SIG-M5 (cell line): ENCODE data around the gene GASK1A.

ENCODE experiments used
- DNase-seq: peaks from one replicate; lab custom pipeline; 2025; lab: John Stamatoyannopoulos, UW

Gene GASK1A

DNA sequence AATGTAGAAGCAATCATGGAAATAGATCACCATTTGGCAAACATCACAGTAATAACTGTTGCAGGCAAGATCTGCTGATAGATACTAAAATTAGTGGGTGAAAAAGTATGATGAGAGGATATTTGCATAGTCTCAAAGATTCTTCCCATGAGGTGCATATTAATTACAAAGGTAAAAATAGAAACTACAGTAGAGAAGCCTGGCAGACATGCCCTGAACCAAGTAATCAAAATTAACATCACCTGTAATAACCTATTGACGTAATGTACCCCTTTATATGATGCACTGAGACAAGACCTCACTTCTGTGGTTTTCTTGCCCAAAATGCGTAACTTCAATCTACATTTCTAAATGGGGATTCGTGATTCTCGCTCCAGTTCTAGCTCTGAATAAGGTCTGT, 112.4 kb downstream of the GASK1A start:
- no peak for DNase-seq

DNA sequence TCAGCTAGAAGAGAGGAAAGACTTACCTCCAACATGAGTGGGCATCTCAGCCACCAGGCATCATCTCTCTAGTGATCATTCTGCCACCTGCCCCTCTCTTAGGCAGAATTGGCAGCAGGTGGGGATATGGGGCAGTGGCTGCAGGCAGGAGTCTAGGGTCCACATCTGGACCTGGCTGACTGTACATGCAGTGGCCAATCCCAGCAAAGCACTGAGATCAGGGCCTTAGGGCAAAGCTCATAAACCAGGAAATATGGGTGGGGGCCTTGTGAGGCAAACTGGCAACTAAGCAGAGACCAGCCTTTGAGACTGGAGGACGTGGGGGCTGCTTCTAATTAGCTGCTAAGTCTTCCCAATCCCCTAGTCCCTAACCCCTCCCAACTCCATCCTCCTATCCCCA, 113.9 kb downstream of the GASK1A start:
- no peak for DNase-seq

DNA sequence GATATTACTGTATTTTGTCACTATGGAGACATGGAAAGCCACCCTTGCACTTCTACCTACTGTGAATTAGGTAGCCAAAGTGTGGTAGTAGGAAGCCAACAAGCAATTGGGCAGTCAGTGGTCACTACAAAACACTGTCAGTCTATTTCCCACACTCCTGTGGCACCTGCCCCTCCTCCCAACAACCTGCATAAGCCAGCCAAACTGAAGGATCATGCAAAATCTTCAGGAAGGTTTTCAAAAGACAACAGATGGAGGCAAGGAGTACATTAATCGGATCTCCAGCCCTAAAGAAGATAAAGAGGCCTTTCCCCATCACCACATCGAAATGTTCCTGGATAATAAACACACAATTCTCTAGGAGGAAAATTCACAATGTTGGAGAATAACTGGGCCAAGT, 114.9 kb downstream of the GASK1A start:
- no peak for DNase-seq

DNA sequence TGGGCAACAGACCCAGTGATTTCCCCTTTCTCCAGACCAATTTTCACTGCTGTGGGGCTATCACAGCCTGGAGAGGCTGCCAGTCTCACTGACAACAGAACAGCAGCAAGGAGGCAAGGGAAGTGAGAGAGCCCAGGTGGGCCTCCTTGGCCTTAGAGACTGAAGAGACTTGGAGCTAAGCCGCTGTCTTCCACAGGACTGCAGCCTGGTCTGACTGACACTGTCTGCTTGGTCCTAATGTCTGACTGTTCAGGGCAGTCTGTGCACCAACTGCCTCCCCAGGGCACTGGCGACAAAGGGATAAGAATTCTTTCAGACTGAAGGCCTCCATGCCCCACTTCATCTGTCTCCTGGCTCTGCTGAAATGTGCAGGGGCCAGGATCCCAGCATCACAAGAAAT, 115.3 kb downstream of the GASK1A start:
- no peak for DNase-seq

DNA sequence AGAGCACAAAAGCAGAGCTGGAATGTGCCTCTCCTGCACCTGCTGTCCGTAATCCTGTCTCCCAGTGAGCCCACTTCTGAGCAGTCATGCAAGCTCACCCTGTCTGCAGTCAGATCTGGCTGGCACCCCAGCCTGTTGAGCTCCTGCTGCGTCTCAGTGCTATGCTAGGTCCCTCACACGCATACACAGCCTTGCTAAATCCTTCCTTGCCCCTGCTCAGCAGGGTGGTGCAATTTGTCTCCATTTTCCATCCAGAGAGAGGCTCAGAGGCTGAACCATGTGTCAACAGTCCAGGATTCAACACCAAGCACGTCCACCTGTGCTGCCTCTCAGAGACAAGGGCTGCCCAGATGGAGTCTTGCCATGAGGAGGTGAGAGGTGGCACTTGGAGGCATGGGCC, 115.7 kb downstream of the GASK1A start:
- no peak for DNase-seq

DNA sequence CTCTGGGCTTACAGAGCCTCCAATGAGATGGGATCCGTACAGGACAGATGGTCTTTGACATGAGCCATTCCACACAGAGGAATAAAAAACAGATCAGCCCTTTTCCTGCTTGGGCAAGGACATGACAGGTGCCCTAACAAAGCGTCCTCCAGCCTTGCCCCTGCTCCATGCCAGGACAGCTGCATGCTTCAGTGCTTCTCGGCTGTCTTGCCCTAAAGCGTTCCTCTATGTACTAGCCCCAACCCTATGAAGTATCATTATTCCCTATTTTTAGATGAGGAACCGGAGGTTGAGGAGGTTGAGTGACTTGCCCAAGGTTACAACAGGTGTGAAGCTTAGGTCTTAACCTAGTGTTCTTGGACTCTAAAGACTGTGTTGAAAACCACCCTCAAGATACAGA, 116.3 kb downstream of the GASK1A start:
- no peak for DNase-seq

DNA sequence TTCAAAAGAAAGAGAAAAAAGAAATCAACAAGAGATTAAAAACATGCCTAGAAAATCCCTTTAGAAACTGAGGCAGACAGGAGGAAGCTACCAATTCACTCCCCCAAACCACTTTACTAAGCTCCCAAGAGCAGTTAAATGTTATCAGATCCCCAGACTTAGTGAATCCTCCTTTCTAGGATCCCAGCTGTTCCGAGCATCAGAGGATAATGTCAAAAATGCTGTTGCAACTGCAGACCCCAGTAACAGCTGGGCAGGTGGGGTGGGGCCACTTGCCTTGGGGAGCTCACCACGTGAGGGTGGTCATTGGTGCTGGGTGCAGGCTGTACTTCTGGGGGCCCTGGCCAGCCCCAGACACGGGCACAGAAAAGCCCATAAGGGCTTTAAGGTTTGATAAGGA, 117.7 kb downstream of the GASK1A start:
- no peak for DNase-seq

DNA sequence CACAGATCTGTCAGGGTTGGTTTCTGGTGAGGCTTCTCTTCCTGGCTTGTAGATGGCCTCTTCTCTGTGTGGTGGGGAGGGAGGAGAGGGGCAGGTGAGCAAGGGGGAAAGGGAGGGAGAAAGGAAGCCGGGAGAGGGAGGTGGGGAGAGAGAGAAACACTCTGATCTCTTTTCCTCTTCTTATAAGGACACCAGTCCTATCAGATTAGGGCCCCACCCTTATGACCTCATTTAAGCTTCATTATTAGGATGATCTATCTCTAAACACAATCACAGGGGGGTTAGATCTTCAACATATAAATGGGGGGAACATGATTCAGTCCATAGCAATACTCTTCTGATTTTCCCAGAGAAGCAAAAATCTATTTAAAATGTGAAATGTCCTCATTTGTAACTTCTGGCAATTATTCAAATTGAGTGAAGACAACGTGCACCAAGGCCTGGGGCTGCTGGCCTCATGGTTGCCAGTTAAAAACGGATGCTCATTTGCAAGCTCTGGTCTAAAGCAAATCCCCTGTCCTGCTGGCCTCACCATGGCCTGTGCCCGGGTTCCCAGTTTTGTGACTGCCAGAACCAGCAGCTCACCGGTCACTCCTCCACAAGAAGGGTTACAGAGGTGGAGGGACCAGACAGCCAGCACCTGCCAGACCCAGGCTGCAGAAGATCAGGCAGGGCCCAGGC, 118.4 kb downstream of the GASK1A start:
- DNase-seq = no peak

DNA sequence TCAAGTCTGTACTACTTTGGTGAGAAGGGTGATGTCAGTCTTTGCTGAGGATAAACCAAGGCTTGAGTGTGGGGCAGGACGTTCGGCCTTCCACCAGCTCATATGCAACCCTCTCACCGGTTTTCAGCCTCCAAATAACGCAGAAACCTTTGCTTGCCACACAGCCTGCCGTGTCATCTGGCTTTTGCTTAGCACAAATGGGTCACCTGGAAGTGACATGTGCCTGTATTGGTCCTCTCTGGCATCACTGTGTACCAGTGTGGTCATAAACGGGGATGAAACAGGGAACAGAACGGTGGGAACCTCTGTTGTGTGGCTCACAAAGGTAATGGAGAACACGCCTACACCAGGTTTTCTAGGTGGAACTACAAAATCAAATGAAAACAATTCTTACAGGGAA, 119.7 kb downstream of the GASK1A start:
- no peak for DNase-seq

DNA sequence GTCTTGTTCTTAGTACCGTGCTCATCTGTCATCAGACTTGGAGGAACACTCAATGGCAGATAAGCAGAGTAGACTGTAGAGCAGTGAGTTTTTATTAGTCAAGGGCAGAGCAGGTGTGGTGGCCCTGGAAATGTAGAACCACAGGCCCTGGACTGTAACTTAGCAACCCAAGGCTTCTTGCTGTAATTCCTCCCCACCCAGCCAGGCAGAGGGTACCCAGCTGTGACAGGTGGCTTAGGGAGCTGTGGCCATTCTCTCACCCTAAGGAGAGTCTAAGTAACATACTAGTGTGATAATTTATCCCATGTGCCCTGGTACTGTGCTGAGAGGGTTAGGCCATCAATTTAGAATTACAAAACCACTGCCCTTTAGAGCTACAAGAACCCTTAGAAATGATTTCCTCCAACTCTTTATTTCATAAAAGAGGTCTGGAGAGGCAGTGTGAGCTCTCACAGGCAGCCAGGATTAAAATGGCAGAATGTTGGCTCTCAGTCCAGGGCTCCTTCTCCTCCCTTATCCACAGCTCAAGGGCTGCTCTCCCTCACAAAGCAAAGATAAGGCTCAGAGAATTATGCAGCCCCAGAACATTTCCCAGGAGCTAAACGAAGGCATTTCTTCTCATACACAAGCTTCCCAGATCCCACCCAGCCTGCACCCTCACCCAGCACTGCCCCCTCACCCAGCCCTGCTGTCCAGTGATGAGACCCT, 123.8 kb downstream of the GASK1A start:
- no peak for DNase-seq

DNA sequence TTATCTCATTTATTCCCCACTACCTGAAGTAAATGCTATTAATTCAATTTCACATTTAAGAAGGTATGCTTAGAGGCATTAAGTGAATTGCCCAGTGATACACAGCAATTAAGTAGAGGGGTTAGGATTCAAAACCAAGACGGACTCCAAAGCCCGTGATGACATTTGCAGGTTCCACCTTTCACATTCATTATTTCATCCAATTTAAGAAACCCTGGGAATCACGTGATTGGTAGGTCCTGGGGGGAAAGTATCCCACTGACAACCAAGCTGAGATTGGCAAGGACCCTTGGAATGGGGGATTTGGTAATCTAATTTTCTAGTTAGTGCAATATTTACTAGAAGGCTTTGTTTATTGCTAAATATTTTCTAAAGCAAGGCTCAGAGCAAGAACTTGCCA, 124.9 kb downstream of the GASK1A start:
- DNase-seq = no peak

DNA sequence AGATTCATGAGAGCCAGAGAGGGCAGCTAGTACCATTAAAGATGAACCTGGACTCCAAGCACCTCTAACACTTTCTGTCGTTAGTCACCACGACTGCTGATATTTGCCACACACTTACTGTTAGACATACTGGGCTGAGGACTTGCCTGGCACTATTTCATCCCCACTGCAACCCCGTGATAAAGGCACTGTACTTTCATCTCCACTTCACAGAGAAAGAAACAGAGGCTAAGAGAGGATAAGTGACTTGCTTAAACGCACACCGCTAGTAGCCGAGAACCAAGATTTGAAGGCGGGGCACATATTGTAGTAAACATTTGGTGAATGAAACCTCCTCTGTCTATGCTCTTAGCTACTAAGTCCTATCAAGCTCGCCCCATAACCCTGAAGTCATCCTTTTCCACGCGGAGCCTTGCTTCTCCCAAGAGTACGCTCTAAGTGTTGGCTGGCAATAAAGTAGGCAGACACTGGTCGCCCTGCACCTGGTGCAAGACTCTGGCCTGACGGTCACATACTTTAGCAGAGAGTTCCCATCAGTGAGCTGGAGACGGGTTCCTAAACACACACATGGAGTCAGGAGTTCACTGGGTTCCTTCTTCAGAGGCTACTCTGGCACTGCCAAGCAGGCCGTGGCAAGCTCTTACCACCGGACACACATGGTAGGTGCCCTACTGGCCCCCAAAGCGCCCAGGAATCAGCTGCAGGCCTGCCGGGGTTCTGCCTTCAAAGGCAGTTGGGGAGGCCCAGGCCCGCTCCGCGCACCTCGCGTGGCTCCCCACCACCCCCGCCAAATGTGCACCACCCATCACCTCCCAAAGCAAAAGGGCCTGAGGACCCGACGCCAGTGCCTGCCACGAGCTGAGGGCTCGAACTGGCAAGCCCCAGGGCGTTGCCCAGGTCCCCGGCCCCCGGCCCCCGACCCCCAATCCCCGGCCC, 125.8 kb downstream of the GASK1A start:
- no peak for DNase-seq

DNA sequence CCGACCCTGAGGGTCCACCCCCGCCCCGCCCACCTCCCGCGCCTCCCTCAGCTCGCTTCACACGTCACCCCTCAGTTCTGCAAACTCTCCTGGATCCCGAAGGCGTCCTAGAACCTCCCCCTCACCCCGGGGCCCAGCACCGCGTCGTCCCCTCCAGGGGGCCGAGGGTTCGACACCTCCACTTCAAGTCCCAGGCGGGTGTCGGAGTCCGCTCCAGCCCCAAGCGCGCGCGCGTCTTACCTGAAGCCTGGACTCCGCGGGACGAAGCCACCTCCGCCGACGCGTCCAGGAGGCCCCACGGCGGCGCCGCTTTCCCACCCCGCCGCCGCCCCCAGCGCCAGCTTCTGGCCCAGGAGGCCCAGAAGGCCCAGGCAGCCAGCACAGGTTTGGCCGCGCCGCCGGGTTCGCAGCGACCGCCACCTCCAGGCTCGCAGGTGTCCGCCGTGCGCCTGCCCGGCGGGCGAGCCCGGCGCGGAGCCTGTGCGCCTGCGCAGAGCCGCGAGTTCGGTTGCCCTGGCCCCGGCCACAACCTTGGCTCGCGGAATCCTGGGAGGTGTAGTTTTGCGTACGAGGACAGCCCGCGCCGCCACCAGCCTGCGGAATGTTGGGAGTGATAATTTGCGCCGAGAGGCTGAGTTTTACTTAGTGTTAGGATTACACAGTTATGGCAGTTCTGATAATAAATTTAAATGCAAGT, 126.6 kb downstream of the GASK1A start, which contains the start of gene POMGNT2:
TSS of gene POMGNT2 (minus strand) at position 484 of the 697 bp plus-strand sequence. CDS start 24,648 bp downstream, outside the sequence.
- peak; percentile 13 for DNase-seq

DNA sequence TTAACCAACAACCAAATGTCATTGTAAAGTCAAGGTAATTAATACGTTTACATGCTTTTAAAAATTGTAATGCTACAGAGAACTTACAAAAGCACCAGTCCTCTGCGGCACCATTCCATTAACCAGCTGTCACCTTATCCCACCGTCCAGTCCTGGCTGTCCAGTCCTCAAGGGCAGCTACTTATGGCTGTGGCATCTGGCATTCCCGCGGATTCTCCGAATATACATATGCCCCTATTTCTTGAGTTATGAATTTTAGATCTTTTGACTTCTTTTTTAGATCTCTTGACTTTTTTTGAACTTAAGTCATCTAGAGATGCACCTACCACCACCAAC, 127.2 kb downstream of the GASK1A start:
- DNase-seq = no peak
